ENCODE measurements around the gene OPRM1. TPM values are rescaled to one million over a fixed set of nuclear protein-coding genes. Genes with fewer than 3 reads are reported as not detected.
A peak's percentile ranks its signal among the peaks of the same experiment; 100 is the strongest.

The OPRM1 gene
- total RNA-seq, 1 donor from 2014 or later, result not detected

GRCh38 chr6:154138793-154139192 lies 99.8 kb downstream of the OPRM1 start:
- Mint-ChIP-seq H3K36me3 (ENCODE audit: low read depth) (no peaks in the 10 kb centered on the region), H3K27ac (ENCODE audit: unreplicated experiment) (no peak overlapping the region), H3K27me3 (ENCODE audit: low read depth) (peaks cover 5% of the 10 kb centered on the region), H3K9me3 (ENCODE audit: low read depth) (no peaks in the 10 kb centered on the region), H3K4me3 (ENCODE audit: unreplicated experiment) (no peak overlapping the region), H3K4me1 (ENCODE audit: low read depth) (no peaks in the 10 kb centered on the region)
- no peak for TF ChIP-seq CTCF (IDR thresholded peaks at IDR 0.05)
- no peak for DNase-seq (ENCODE audit: low spot score)

GRCh38 chr6:154139892-154140291 lies 100.9 kb downstream of the OPRM1 start:
- Mint-ChIP-seq H3K4me1 (ENCODE audit: low read depth) (no peaks in the 10 kb centered on the region), H3K9me3 (ENCODE audit: low read depth) (no peaks in the 10 kb centered on the region), H3K36me3 (ENCODE audit: low read depth) (no peaks in the 10 kb centered on the region), H3K4me3 (ENCODE audit: unreplicated experiment) (no peak overlapping the region), H3K27ac (ENCODE audit: unreplicated experiment) (no peak overlapping the region), H3K27me3 (ENCODE audit: low read depth) (peaks cover 5% of the 10 kb centered on the region)
- no peak for DNase-seq (ENCODE audit: low spot score)
- no peak for TF ChIP-seq CTCF (IDR thresholded peaks at IDR 0.05)

GRCh38 chr6:154140743-154141142 lies 101.7 kb downstream of the OPRM1 start:
- Mint-ChIP-seq H3K9me3 (ENCODE audit: low read depth) (no peaks in the 10 kb centered on the region), H3K4me1 (ENCODE audit: low read depth) (no peaks in the 10 kb centered on the region), H3K27me3 (ENCODE audit: low read depth) (peaks cover 5% of the 10 kb centered on the region), H3K36me3 (ENCODE audit: low read depth) (no peaks in the 10 kb centered on the region), H3K27ac (ENCODE audit: unreplicated experiment) (no peak overlapping the region), H3K4me3 (ENCODE audit: unreplicated experiment) (no peak overlapping the region)
- TF ChIP-seq CTCF (IDR thresholded peaks at IDR 0.05), result no peak
- no peak for DNase-seq (ENCODE audit: low spot score)

GRCh38 chr6:154143753-154144152 lies 104.7 kb downstream of the OPRM1 start:
- peaks cover 2% of the 10 kb centered on the region for H3K27me3 Mint-ChIP-seq (ENCODE audit: low read depth)
- no peaks in the 10 kb centered on the region for H3K36me3 Mint-ChIP-seq (ENCODE audit: low read depth)
- no peak for DNase-seq (ENCODE audit: low spot score)
- no peak overlapping the region for H3K27ac Mint-ChIP-seq (ENCODE audit: unreplicated experiment)
- no peaks in the 10 kb centered on the region for H3K4me1 Mint-ChIP-seq (ENCODE audit: low read depth)
- no peak overlapping the region for H3K4me3 Mint-ChIP-seq (ENCODE audit: unreplicated experiment)
- no peak for TF ChIP-seq CTCF (IDR thresholded peaks at IDR 0.05)
- H3K9me3 Mint-ChIP-seq (ENCODE audit: low read depth), result no peaks in the 10 kb centered on the region

- TF ChIP-seq CTCF (IDR thresholded peaks at IDR 0.05), result peak; percentile 94
- Mint-ChIP-seq H3K4me1 (ENCODE audit: low read depth) (no peaks in the 10 kb centered on the region), H3K9me3 (ENCODE audit: low read depth) (no peaks in the 10 kb centered on the region), H3K27me3 (ENCODE audit: low read depth) (no peaks in the 10 kb centered on the region), H3K36me3 (ENCODE audit: low read depth) (no peaks in the 10 kb centered on the region), H3K4me3 (ENCODE audit: unreplicated experiment) (no peak overlapping the region), H3K27ac (ENCODE audit: unreplicated experiment) (no peak overlapping the region)
- DNase-seq (ENCODE audit: low spot score), result no peak
Measured at GRCh38 chr6:154154389-154154967, 115.4 kb downstream of the OPRM1 start.

Measured in chondrocyte (in vitro differentiated cells).